ENCODE results near the gene FDX1. TPM values are rescaled to one million over a fixed set of nuclear protein-coding genes. Genes with fewer than 3 reads are reported as not detected.

FDX1 gene
- total RNA-seq, 1 donor from 2014 or later: 16.4 TPM

DNA sequence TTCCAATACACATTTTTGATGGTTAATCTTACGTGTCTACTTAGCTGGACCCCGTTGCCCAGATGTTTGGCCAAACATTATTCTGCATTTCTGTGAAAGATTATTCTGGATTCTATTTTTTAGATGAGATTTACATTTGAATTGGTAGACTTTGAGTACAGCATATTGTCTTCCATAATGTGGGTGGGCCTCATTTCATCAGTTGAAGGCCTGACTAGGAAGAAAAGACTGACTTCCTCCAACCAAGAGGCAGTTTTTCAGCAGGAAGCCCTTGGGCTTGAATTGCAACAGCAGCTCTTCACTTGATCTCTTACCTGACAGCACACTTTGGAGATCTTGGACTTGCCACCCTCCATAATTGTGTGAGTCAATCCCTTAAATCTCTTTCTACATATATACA lies 58.7 kb downstream of the FDX1 start:
- DNase-seq: no peak

DNA sequence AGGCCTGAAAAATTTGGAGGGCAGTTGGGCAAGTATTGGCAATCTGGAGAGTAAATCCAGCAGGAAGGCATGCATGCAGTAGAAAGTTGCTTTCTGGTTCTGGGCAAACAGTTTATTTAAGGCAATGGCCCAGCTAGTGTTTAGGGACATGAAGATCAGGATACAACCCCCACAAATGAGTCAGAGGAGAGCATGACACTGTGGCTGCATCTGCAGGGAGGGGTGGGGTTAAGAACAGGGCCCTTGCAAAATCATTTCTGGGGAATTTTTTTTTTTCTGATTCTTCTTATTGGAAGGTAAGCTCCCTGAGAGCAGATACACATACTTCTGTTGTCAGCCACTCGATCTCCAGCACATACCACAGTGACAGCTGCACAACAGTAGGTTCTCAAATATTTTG lies 61.1 kb downstream of the FDX1 start:
- no peaks in the 10 kb centered on the region for H3K36me3 Mint-ChIP-seq (ENCODE audit: low read depth)
- no peak for DNase-seq
- H3K4me3 Mint-ChIP-seq: no peak overlapping the region

More for the DNA sequence above, 58.7 kb downstream of the FDX1 start:
- H3K36me3 Mint-ChIP-seq (ENCODE audit: low read depth): no peaks in the 10 kb centered on the region
- no peak overlapping the region for H3K4me3 Mint-ChIP-seq
- intact Hi-C loops (cut with micrococcal nuclease): no loop called here
- no peak overlapping the region for H3K27ac Mint-ChIP-seq
- H3K9me3 Mint-ChIP-seq: no peaks in the 10 kb centered on the region
- peaks cover 6% of the 10 kb centered on the region for H3K27me3 Mint-ChIP-seq
- peaks cover 3% of the 10 kb centered on the region for H3K4me1 Mint-ChIP-seq

DNA sequence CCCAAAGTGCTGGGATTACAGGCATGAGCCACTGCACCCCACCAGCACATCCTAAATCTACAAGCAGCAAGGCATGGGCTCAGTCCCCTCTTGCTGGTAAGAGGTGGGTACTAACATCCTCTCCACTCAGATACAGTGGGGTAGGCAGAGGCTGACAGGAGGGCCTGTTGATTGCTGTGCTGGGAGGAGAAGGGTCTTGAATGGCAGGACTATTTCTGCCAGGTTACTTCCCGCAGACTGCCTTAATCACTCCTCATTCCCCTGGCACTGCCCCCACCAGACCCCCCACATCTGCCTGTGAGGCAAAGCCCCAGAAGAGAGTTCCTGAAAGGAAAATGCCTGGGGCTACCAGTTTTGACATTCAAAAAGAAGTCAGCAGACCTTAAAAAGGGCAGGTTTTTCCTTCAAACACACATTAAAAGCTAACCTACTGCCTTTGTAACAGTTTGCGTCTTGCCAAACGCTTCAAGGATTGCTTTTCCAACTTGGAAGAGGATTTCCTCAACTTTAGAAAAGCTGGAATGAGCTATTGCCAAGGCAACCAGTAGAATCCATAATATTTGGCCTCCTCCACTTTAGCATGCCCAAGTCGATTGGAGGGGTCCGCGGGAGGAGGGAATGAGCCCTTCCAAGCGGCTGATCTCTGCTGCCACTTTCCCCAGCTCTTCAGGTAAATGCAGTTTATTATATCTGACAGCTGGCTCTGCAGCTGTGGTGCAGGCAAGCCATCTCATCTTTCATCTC lies 62.0 kb downstream of the FDX1 start:
- intact Hi-C loops (cut with micrococcal nuclease): no loop called here
- Mint-ChIP-seq H3K4me1 (peaks cover 3% of the 10 kb centered on the region), H3K4me3 (no peak overlapping the region), H3K27me3 (peaks cover 5% of the 10 kb centered on the region), H3K9me3 (no peaks in the 10 kb centered on the region), H3K27ac (no peak overlapping the region), H3K36me3 (ENCODE audit: low read depth) (no peaks in the 10 kb centered on the region)
- DNase-seq: no peak

More for the DNA sequence above, 61.1 kb downstream of the FDX1 start:
- H3K27ac Mint-ChIP-seq: no peak overlapping the region
- no peaks in the 10 kb centered on the region for H3K9me3 Mint-ChIP-seq
- H3K4me1 Mint-ChIP-seq: peaks cover 3% of the 10 kb centered on the region
- H3K27me3 Mint-ChIP-seq: peaks cover 2% of the 10 kb centered on the region
- intact Hi-C loops (cut with micrococcal nuclease): no loop called here

GRCh38 chr11:110492321-110492685 lies 62.6 kb downstream of the FDX1 start:
- H3K27ac Mint-ChIP-seq: no peak overlapping the region
- H3K4me1 Mint-ChIP-seq: peaks cover 3% of the 10 kb centered on the region
- intact Hi-C loops (cut with micrococcal nuclease): no loop called here
- H3K27me3 Mint-ChIP-seq: peaks cover 9% of the 10 kb centered on the region
- DNase-seq: no peak
- no peaks in the 10 kb centered on the region for H3K36me3 Mint-ChIP-seq (ENCODE audit: low read depth)
- H3K4me3 Mint-ChIP-seq: no peak overlapping the region
- no peaks in the 10 kb centered on the region for H3K9me3 Mint-ChIP-seq

DNA sequence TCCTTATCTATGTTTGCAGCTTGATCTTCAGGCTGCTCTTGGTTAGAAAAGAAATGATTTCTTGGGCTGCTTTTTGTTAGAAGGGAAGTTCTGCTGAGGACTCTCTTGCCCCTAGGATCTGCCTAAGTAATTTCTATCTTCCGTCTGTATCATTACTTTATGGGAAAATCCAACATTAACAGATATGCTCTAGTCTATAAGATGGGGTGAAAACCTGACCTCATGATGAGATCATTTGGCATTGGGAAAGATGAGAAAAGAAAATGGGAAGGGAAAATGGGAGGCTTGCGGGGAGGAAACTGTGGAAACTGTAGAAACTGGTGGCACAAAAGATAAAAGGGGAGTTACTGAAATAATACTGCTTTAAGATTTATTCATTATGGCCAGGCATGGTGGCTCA lies 63.6 kb downstream of the FDX1 start:
- no peaks in the 10 kb centered on the region for H3K9me3 Mint-ChIP-seq
- H3K36me3 Mint-ChIP-seq (ENCODE audit: low read depth): no peaks in the 10 kb centered on the region
- intact Hi-C loops (cut with micrococcal nuclease): no loop called here
- no peak overlapping the region for H3K4me3 Mint-ChIP-seq
- DNase-seq: no peak
- peaks cover 3% of the 10 kb centered on the region for H3K4me1 Mint-ChIP-seq
- no peak overlapping the region for H3K27ac Mint-ChIP-seq
- peaks cover 12% of the 10 kb centered on the region for H3K27me3 Mint-ChIP-seq

DNA sequence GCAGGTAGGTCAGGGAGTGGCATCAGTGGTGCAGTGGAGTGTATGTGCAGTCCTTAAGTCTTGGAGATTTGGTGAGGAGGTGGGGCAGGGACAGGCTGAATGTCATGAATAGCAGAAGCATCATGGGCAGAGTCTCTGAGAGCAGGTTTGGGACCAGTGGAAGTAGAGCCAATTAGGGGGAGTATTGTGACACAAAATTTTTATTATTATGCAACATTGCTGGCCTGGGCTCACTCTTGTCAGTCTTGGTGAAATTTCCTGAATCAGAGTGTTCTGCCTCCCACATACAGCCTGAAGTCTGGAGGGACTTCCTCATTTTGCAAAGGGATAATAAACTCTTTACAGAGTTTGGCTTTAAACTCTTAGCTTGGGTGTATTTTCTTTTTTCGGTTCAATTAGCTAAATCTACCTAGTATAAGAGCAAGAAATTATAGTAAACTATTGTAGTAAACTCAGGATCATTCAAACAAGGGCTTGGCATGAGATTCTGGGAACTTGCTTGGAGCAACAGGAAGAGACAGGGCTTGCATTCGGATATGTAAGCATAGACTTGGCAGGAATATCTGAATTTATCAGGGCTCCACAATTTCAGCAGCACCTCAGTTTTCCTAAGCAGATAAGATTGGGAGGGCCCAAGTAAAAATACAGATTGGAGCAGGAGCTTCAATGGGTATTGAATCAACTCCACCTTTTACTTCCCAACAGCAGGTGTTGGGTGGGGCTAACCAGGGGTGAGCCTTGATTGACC lies 67.7 kb downstream of the FDX1 start:
- peaks cover 18% of the 10 kb centered on the region for H3K27me3 Mint-ChIP-seq
- H3K4me3 Mint-ChIP-seq: no peak overlapping the region
- intact Hi-C loops (cut with micrococcal nuclease): no loop called here

GRCh38 chr11:110501428-110501827 lies 71.7 kb downstream of the FDX1 start:
- Mint-ChIP-seq H3K4me3 (no peak overlapping the region), H3K27ac (no peak overlapping the region)

More for the DNA sequence above, 67.7 kb downstream of the FDX1 start:
- no peaks in the 10 kb centered on the region for H3K9me3 Mint-ChIP-seq
- no peak for DNase-seq
- H3K4me1 Mint-ChIP-seq: no peaks in the 10 kb centered on the region
- no peak overlapping the region for H3K27ac Mint-ChIP-seq
- H3K36me3 Mint-ChIP-seq (ENCODE audit: low read depth): no peaks in the 10 kb centered on the region

GRCh38 chr11:110505528-110506284 lies 76.0 kb downstream of the FDX1 start:
- Mint-ChIP-seq H3K27ac (no peak overlapping the region), H3K27me3 (peaks cover 8% of the 10 kb centered on the region), H3K4me1 (no peaks in the 10 kb centered on the region), H3K9me3 (no peaks in the 10 kb centered on the region), H3K36me3 (ENCODE audit: low read depth) (no peaks in the 10 kb centered on the region), H3K4me3 (no peak overlapping the region)
- no peak for DNase-seq
- intact Hi-C loops (cut with micrococcal nuclease): no loop called here

More at GRCh38 chr11:110501428-110501827, 71.7 kb downstream of the FDX1 start:
- Mint-ChIP-seq H3K27me3 (peaks cover 22% of the 10 kb centered on the region), H3K4me1 (no peaks in the 10 kb centered on the region), H3K36me3 (ENCODE audit: low read depth) (no peaks in the 10 kb centered on the region), H3K9me3 (no peaks in the 10 kb centered on the region)
- DNase-seq: no peak
- intact Hi-C loops (cut with micrococcal nuclease): no loop called here

DNA sequence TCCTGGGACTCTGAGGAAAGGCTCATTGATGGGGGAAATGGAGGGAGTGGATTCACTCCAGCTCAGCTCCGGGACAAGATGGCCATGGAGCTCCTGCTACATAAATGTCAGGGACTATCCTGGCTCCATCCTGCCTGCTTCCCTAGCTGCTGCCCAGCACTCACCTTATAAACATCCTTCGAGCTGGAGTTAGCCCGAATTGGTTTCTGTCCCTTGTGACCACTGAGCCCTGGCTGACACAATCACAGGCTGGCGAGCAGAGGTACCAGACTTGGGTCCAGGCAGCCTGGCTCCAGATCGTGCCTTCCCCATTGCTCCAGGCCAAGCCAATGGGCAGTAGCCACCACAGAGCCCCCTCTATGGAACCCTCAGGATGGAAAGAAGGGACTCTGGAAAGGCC lies 77.6 kb downstream of the FDX1 start:
- H3K27me3 Mint-ChIP-seq: peaks cover 7% of the 10 kb centered on the region
- no peaks in the 10 kb centered on the region for H3K9me3 Mint-ChIP-seq
- H3K27ac Mint-ChIP-seq: no peak overlapping the region
- intact Hi-C loops (cut with micrococcal nuclease): no loop called here
- no peaks in the 10 kb centered on the region for H3K4me1 Mint-ChIP-seq
- no peaks in the 10 kb centered on the region for H3K36me3 Mint-ChIP-seq (ENCODE audit: low read depth)
- no peak for DNase-seq
- H3K4me3 Mint-ChIP-seq: no peak overlapping the region

DNA sequence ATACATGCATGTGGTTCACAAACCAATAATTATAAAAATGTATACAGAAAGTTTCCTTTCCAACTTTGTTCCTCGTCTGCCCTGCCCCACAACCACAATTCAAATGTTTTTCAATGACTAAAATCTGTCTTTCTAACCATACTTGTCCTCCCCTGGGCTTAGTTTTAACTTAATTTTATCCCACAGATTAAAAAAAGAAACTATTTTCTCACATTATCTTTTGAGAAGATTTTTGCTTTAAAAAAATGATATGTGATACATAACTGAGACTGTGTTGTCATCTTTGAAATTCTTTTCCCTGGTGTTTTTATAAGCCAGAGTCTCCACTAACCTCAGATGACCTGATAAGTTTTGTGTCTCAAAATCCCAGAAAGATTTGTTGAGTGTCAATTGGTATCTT lies 79.0 kb downstream of the FDX1 start:
- no peaks in the 10 kb centered on the region for H3K9me3 Mint-ChIP-seq
- no peaks in the 10 kb centered on the region for H3K36me3 Mint-ChIP-seq (ENCODE audit: low read depth)
- H3K4me3 Mint-ChIP-seq: no peak overlapping the region
- no peaks in the 10 kb centered on the region for H3K4me1 Mint-ChIP-seq
- no peak for DNase-seq
- intact Hi-C loops (cut with micrococcal nuclease): no loop called here
- no peak overlapping the region for H3K27ac Mint-ChIP-seq
- peaks cover under 1% of the 10 kb centered on the region for H3K27me3 Mint-ChIP-seq

GRCh38 chr11:110509472-110509871 lies 79.7 kb downstream of the FDX1 start:
- no peak overlapping the region for H3K4me3 Mint-ChIP-seq
- no peaks in the 10 kb centered on the region for H3K27me3 Mint-ChIP-seq
- DNase-seq: no peak
- H3K9me3 Mint-ChIP-seq: no peaks in the 10 kb centered on the region
- H3K27ac Mint-ChIP-seq: no peak overlapping the region
- no peaks in the 10 kb centered on the region for H3K4me1 Mint-ChIP-seq
- H3K36me3 Mint-ChIP-seq (ENCODE audit: low read depth): no peaks in the 10 kb centered on the region
- intact Hi-C loops (cut with micrococcal nuclease): no loop called here

GRCh38 chr11:110512026-110512425 lies 82.3 kb downstream of the FDX1 start:
- no peak for DNase-seq
- no peaks in the 10 kb centered on the region for H3K36me3 Mint-ChIP-seq (ENCODE audit: low read depth)

GRCh38 chr11:110513259-110513801 lies 83.6 kb downstream of the FDX1 start:
- H3K4me3 Mint-ChIP-seq: no peak overlapping the region
- no peak for DNase-seq
- H3K27me3 Mint-ChIP-seq: no peaks in the 10 kb centered on the region
- intact Hi-C loops (cut with micrococcal nuclease): no loop called here
- H3K4me1 Mint-ChIP-seq: no peaks in the 10 kb centered on the region
- H3K36me3 Mint-ChIP-seq (ENCODE audit: low read depth): no peaks in the 10 kb centered on the region
- no peaks in the 10 kb centered on the region for H3K9me3 Mint-ChIP-seq
- H3K27ac Mint-ChIP-seq: no peak overlapping the region

More at GRCh38 chr11:110512026-110512425, 82.3 kb downstream of the FDX1 start:
- no peaks in the 10 kb centered on the region for H3K27me3 Mint-ChIP-seq
- H3K9me3 Mint-ChIP-seq: no peaks in the 10 kb centered on the region
- no peaks in the 10 kb centered on the region for H3K4me1 Mint-ChIP-seq
- no peak overlapping the region for H3K4me3 Mint-ChIP-seq
- H3K27ac Mint-ChIP-seq: no peak overlapping the region
- intact Hi-C loops (cut with micrococcal nuclease): no loop called here

Measured in activated CD4-positive, alpha-beta T cell treated with anti-CD3 and anti-CD28 coated beads, Interleukin-2, amount 10 ng/mL, durations not matched to agents 24 days and 14 days (primary cell).